IMR-90 (cell line): ENCODE measurements around the gene NOXA1. TPM values are rescaled to one million over a fixed set of nuclear protein-coding genes. Genes with fewer than 3 reads are reported as not detected.

ENCODE experiments used
- ATAC-seq: fragments of 200-7000 bp; cut with Tn5 transposase; 2 replicates; pipeline ENCODE4 v1.9.1; 2020; ENCODE audit warnings: low read depth, mild to moderate bottlenecking, moderate library complexity
- BruUV-seq: library from RNA; stranded (reverse); fragments of 400-500 nt; replicated peaks from 2 replicates; lab custom pipeline; 2021; lab: Mats Ljungman, UMichigan
- CTCF ChIA-PET: fragments of 300-600 bp; formaldehyde crosslinking; extraction: SDS; loops from one replicate; lab custom pipeline; 2021; ENCODE audit warnings: antibody characterized with exemption; lab: Yijun Ruan, JAX
- POLR2A ChIA-PET: fragments of 300-600 bp; sonication (Branson Sonifier 250); formaldehyde crosslinking; loops from one replicate; lab custom pipeline; 2022; ENCODE audit warnings: antibody characterized with exemption; ENCODE audit not compliant: unreplicated experiment; lab: Charles Lee
- DNase-seq: peaks from one replicate; pipeline ENCODE4 v3.0.0; 2013
- H2AFZ ChIP-seq: replicated peaks from 2 replicates; pipeline ENCODE3; 2013; ENCODE audit warnings: low read length, mild to moderate bottlenecking; ENCODE audit not compliant: poor library complexity
- H2AK5ac ChIP-seq: 2 replicates; pipeline ENCODE4 v1.6.1; 2013; ENCODE audit warnings: low read depth, low read length, inconsistent platforms
- H2AK9ac ChIP-seq: replicated peaks from 2 replicates; pipeline ENCODE3; 2013; ENCODE audit warnings: mild to moderate bottlenecking, low read depth, low read length, moderate library complexity; ENCODE audit not compliant: poor library complexity
- H2BK120ac ChIP-seq: 2 replicates; pipeline ENCODE4 v1.6.1; 2013; ENCODE audit warnings: low read depth, low read length, inconsistent platforms
- H2BK15ac ChIP-seq: 3 replicates; pipeline ENCODE4 v1.6.1; 2013; ENCODE audit warnings: low read depth, low read length, inconsistent platforms
- H2BK20ac ChIP-seq: 2 replicates; pipeline ENCODE4 v1.6.1; 2013; ENCODE audit warnings: low read depth, mild to moderate bottlenecking, inconsistent platforms, low read length, moderate library complexity
- H2BK5ac ChIP-seq: 2 replicates; pipeline ENCODE4 v1.6.1; 2013; ENCODE audit warnings: mild to moderate bottlenecking, low read depth, low read length, inconsistent platforms; ENCODE audit not compliant: poor library complexity, severe bottlenecking
- H3K14ac ChIP-seq: replicated peaks from 2 replicates; pipeline ENCODE4 v1.6.1; 2013; ENCODE audit warnings: low read depth, low read length, inconsistent platforms
- H3K18ac ChIP-seq: 2 replicates; pipeline ENCODE4 v1.6.1; 2013; ENCODE audit warnings: low read depth, low read length, control low read depth
- H3K23ac ChIP-seq: 2 replicates; pipeline ENCODE4 v1.6.1; 2013; ENCODE audit warnings: low read depth, low read length, inconsistent platforms
- H3K27ac ChIP-seq: 2 replicates; pipeline ENCODE4 v1.5.1; 2013; ENCODE audit warnings: mild to moderate bottlenecking, control low read depth, low read length; ENCODE audit not compliant: insufficient read depth
- H3K27me3 ChIP-seq: 2 replicates; pipeline ENCODE4 v1.6.1; 2013; ENCODE audit warnings: low read length; ENCODE audit not compliant: control insufficient read depth, insufficient read depth
- H3K36me3 ChIP-seq: 2 replicates; pipeline ENCODE4 v1.6.1; 2013; ENCODE audit warnings: low read length, mixed read lengths; ENCODE audit not compliant: control insufficient read depth, insufficient read depth
- H3K4ac ChIP-seq: 2 replicates; pipeline ENCODE4 v1.6.1; 2013; ENCODE audit warnings: low read depth, low read length, inconsistent platforms
- H3K4me1 ChIP-seq: 2 replicates; pipeline ENCODE4 v1.6.1; 2013; ENCODE audit warnings: low read length, mixed read lengths; ENCODE audit not compliant: control insufficient read depth, insufficient read depth
- H3K4me2 ChIP-seq: 2 replicates; pipeline ENCODE4 v1.6.1; 2013; ENCODE audit warnings: low read depth, mild to moderate bottlenecking, control low read depth, low read length, moderate library complexity
- H3K4me3 ChIP-seq: 2 replicates; pipeline ENCODE4 v1.5.1; 2013; ENCODE audit warnings: low read depth, mild to moderate bottlenecking, control low read depth, low read length, moderate library complexity; ENCODE audit not compliant: insufficient read depth
- H3K56ac ChIP-seq: 2 replicates; pipeline ENCODE4 v1.6.1; 2013; ENCODE audit warnings: low read length, inconsistent platforms; ENCODE audit not compliant: insufficient read depth; ENCODE audit errors: extremely low read depth
- H3K79me1 ChIP-seq, 2 experiments: 2 replicates each; pipeline ENCODE4 v1.6.1; 2013; ENCODE audit warnings: low read length in 2 of 2, inconsistent platforms in 1 of 2, low read depth in 1 of 2
- H3K9ac ChIP-seq: 2 replicates; pipeline ENCODE4 v1.6.1; 2013; ENCODE audit warnings: low read depth, low read length, control low read depth
- H3K9me1 ChIP-seq: 2 replicates; pipeline ENCODE4 v1.6.1; 2013; ENCODE audit warnings: low read length, inconsistent platforms; ENCODE audit not compliant: insufficient read depth
- H3K9me3 ChIP-seq: 2 replicates; pipeline ENCODE4 v1.6.1; 2013; ENCODE audit warnings: low read length; ENCODE audit not compliant: control insufficient read depth, insufficient read depth
- H4K20me1 ChIP-seq: 2 replicates; pipeline ENCODE4 v1.6.1; 2013; ENCODE audit warnings: low read length, inconsistent platforms; ENCODE audit not compliant: insufficient read depth
- H4K5ac ChIP-seq: 2 replicates; pipeline ENCODE4 v1.6.1; 2013; ENCODE audit warnings: mild to moderate bottlenecking, low read depth, low read length, control low read depth
- H4K8ac ChIP-seq, 2 experiments: 2 replicates each; pipeline ENCODE4 v1.6.1; 2013; ENCODE audit warnings: low read depth in 2 of 2, low read length in 2 of 2, control low read depth in 1 of 2, inconsistent platforms in 1 of 2
- H4K91ac ChIP-seq: 2 replicates; pipeline ENCODE4 v1.6.1; 2013; ENCODE audit warnings: low read depth, low read length, inconsistent platforms; ENCODE audit not compliant: insufficient read depth
- BHLHE40 ChIP-seq: fragments of 150-350 bp; IDR thresholded peaks from 2 replicates; pipeline ENCODE4 v1.6.1; 2016; ENCODE audit warnings: mild to moderate bottlenecking, low read depth, low read length
- CEBPB ChIP-seq: IDR thresholded peaks from 2 replicates; pipeline ENCODE4 v1.6.1; 2012; ENCODE audit warnings: low read depth, low read length, improper control_type of control experiment
- CTCF ChIP-seq: conservative IDR thresholded peaks from 2 replicates; pipeline ENCODE4 v1.5.1; 2012; ENCODE audit warnings: mild to moderate bottlenecking, low read depth, low read length, improper control_type of control experiment
- MAFK ChIP-seq: IDR thresholded peaks from 2 replicates; pipeline ENCODE4 v1.6.1; 2012; ENCODE audit warnings: low read depth, low read length, improper control_type of control experiment
- MXI1 ChIP-seq: IDR thresholded peaks from 2 replicates; pipeline ENCODE4 v1.6.1; 2012; ENCODE audit warnings: low read depth, mild to moderate bottlenecking, low read length, moderate library complexity, borderline replicate concordance
- NFE2L2 ChIP-seq: fragments of 150-350 bp; IDR thresholded peaks from 2 replicates; pipeline ENCODE4 v1.6.1; 2016; ENCODE audit warnings: low read depth, mild to moderate bottlenecking, low read length
- POLR2A ChIP-seq: IDR thresholded peaks from 2 replicates; pipeline ENCODE4 v1.6.1; 2012; ENCODE audit warnings: mild to moderate bottlenecking, low read depth, low read length
- RAD21 ChIP-seq: IDR thresholded peaks from 2 replicates; pipeline ENCODE4 v1.6.1; 2012; ENCODE audit warnings: low read length, improper control_type of control experiment
- RFX5 ChIP-seq: IDR thresholded peaks from 2 replicates; pipeline ENCODE4 v1.8.0; 2012; ENCODE audit warnings: low read depth, mild to moderate bottlenecking, low read length, moderate library complexity
- SMC3 ChIP-seq: fragments of 150-350 bp; IDR thresholded peaks from 2 replicates; pipeline ENCODE4 v1.6.1; 2016; ENCODE audit warnings: low read depth, mild to moderate bottlenecking, antibody characterized with exemption, low read length, moderate library complexity
- USF2 ChIP-seq: fragments of 150-350 bp; IDR thresholded peaks from 2 replicates; pipeline ENCODE4 v1.6.1; 2017; ENCODE audit warnings: mild to moderate bottlenecking, antibody characterized with exemption, low read length, low read depth
- WGBS, 2 experiments: methylation state at CpG; one replicate each; pipeline versions ENCODE4 v1.1.5 to v1.1.7; 2013; ENCODE audit warnings: missing lambda C conversion rate in 2 of 2; ENCODE audit not compliant: insufficient read length in 1 of 2; ENCODE audit errors: extremely low coverage in 2 of 2; 5-methylcytosine and 5-hydroxymethylcytosine counted together
- dilution Hi-C: fragments of 300-500 bp; cut with HindIII; formaldehyde crosslinking; loops from one replicate; pipeline ENCODE4 v1.14.3; 2018; ENCODE audit warnings: low sequenced_read_pairs; ENCODE audit not compliant: unreplicated experiment
- in situ Hi-C: fragments of 300-500 bp; cut with MboI; formaldehyde crosslinking; loops from 3 replicates; pipeline ENCODE4 v1.14.3; 2019; ENCODE audit warnings: low sequenced_read_pairs, inconsistent platforms, mixed read lengths
- intact Hi-C: fragments of 100-400 bp; cut with micrococcal nuclease; formaldehyde crosslinking; loops from 2 replicates; pipeline ENCODE4 v1.10.0; 2022
- polyA plus RNA-seq, 3 experiments: library from polyadenylated mRNA; depleted of rRNA; stranded (reverse); fragments of >200 nt; gene quantifications; 2 replicates each; pipeline ENCODE4 v1.2.3, GENCODE V29; 2012; ENCODE audit warnings: low replicate concordance in 1 of 3
- total RNA-seq: library from RNA; depleted of rRNA; stranded (reverse); fragments of >200 nt; gene quantifications from 2 replicates; pipeline ENCODE4 v1.2.3, GENCODE V29; 2012

The NOXA1 gene
- total and polyA plus RNA-seq, 2 of the 4 experiments (the other 2 are of a cell fraction) = 0.17 TPM; not detected in 1

- Histone ChIP-seq H3K18ac (no peak overlapping the region), H3K14ac (no peak overlapping the region), H2BK15ac (no peak overlapping the region), H2AFZ (peak overlapping the region; percentile 32), H4K5ac (no peak overlapping the region), H3K27me3 (no peaks in the 10 kb centered on the region), H3K9me1 (no peaks in the 10 kb centered on the region), H2BK5ac (no peak overlapping the region), H3K79me1 (no peaks in the 10 kb centered on the region), H2AK9ac (no peak overlapping the region), H4K8ac (no peak overlapping the region), H2AK5ac (no peak overlapping the region), H3K9ac (no peak overlapping the region), H3K4me2 (no peak overlapping the region), H3K27ac (no peak overlapping the region), H2BK20ac (no peak overlapping the region), H4K20me1 (no peaks in the 10 kb centered on the region; the same call in 1 of the 2 replicates), H4K91ac (no peak overlapping the region), H3K4me3 (no peak overlapping the region), H3K4ac (no peak overlapping the region), H3K23ac (no peak overlapping the region), H3K36me3 (no peaks in the 10 kb centered on the region), H3K56ac (no peak overlapping the region), H3K9me3 (no peaks in the 10 kb centered on the region), H2BK120ac (no peak overlapping the region), H3K4me1 (peaks cover 5% of the 10 kb centered on the region; the same call in 1 of the 2 replicates)
- WGBS, 2 experiments = 62% methylated on average over 3 of the region's 27 CpGs; no CpG with 5 or more reads in 1 of the 2 experiments
- ChIA-PET POLR2A (no interaction called here), CTCF (no interaction called here)
- dilution Hi-C loops = no loop called here
- no peak for TF ChIP-seq USF2
- no peak for TF ChIP-seq NFE2L2
- TF ChIP-seq SMC3 = no peak
- no peak for TF ChIP-seq BHLHE40
- no peak for TF ChIP-seq POLR2A
- TF ChIP-seq CEBPB = no peak
- no peak for TF ChIP-seq CTCF
- TF ChIP-seq RAD21 = no peak
- TF ChIP-seq MXI1 = no peak
- TF ChIP-seq MAFK = no peak
- TF ChIP-seq RFX5 = no peak
- BruUV-seq = no TSS peak
- DNase-seq (no peak), ATAC-seq (no peak)
- intact Hi-C loops = no loop called here
- in situ Hi-C loops = no loop called here
These were observed 40.0 kb upstream of the NOXA1 start for GRCh38 chr9:137383081-137383783.
